UCSD-AML1 (cell line): ENCODE data around the gene RALB.
"Not testable (repeated sequence)": the region's sequence is repeated elsewhere in the genome, so short reads cannot be mapped to it uniquely, and the experiment has no call there.

Experiments
- DNase-seq: peaks from one replicate; lab custom pipeline; 2025; ENCODE audit not compliant: unreplicated experiment; lab: John Stamatoyannopoulos, UW

Gene RALB

GRCh38 chr2:120291401-120292311, 39.0 kb downstream of the RALB start:
- no peak for DNase-seq

- no peak for DNase-seq
Observed at GRCh38 chr2:120293096-120294007, 40.7 kb downstream of the RALB start.

GRCh38 chr2:120294008-120294340, 41.3 kb downstream of the RALB start:
- no peak for DNase-seq

GRCh38 chr2:120298173-120298835, 45.7 kb downstream of the RALB start:
- no peak for DNase-seq

- DNase-seq = no peak
Observed at GRCh38 chr2:120299004-120299403, 46.4 kb downstream of the RALB start.

DNA sequence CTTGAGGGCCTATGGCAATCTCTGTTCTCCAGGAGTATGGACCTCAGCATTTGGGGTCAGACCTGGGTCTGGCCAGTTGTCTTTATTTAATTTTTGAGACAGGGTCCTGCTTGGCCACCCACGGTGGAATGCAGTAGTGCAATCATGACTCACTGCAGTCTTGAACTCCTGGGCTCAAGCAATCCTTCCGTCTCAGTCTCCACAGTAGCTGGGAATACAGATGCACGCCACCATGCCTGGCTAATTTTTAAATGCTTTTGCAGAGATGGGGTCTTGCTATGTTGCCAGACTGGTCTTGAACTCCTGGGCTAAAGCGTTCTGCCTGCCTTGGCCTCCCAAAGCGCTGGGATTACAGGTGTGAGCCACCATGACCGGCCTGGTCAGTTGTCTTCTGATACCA, 46.9 kb downstream of the RALB start:
- no peak for DNase-seq

GRCh38 chr2:120300385-120300784, 47.7 kb downstream of the RALB start:
- DNase-seq = no peak

- no peak for DNase-seq
Observed at GRCh38 chr2:120301284-120301683, 48.6 kb downstream of the RALB start.

DNA sequence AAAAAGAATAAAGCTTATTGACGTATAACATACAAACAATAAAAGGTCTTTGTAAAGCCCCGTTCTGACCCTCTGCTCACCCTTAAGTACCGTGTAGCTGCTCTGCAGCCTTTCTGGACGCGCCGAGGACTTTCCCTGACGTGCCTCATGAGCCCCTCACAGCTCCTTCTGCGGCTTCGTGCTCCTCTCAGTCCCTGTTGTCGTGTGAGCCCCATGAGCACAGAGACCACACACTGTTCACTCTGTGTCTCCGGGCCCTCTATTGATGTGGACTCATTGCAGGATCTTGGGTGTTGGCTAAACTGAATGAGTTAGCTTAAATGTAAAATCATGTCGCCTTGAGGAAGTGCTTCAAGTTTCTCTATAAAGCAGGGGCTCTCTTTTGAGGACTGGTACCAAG, 49.6 kb downstream of the RALB start:
- DNase-seq = no peak

GRCh38 chr2:120303177-120303576, 50.5 kb downstream of the RALB start:
- DNase-seq = no peak

- DNase-seq = no peak
Observed at GRCh38 chr2:120305296-120305695, 52.6 kb downstream of the RALB start.

DNA sequence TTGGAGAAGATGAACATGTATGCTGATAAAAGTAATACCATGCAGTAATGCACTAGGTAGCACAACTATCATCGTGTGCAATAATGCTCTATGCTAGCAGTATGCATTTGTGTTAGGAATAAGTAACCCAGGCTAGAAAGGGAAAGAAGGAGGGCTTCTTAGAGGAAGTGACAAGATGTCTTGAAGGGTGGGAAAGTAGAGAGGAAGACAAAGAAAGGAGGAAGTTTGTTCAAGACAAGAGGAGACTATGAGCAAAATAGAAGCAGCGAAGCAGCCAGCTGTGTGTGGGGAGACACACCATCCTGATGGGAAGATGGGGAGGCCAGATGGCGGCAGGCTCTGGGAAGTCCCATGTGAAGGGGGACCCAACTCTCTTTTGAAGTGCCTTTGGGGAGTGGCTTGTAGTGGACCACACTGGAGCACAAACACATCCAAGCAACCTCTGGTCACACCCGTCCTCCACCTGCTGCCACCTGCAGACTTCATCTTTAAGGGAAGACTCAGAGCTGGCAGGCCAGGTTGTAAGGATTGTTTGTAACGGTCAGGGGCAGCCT, 53.4 kb downstream of the RALB start:
- no peak for DNase-seq

DNA sequence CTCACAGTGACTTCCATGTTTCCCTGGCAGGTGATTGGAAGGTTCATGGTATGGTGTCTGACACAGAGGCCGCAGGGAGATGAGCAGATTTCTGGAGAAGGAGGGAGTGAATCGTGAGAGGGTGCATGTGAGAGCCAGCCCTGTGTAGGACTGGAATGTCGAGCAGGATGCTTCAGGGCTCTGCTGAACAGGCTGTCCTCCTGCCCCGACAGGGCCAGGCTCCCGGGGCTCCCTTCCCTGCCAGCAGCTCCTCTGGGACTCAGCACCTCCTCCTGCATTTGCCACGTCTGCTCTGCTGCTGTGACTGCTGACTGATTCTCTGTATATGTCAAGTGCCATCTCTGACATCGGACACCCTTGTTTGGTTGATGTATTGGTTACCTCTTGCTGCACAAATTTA, 54.8 kb downstream of the RALB start:
- DNase-seq = no peak

DNA sequence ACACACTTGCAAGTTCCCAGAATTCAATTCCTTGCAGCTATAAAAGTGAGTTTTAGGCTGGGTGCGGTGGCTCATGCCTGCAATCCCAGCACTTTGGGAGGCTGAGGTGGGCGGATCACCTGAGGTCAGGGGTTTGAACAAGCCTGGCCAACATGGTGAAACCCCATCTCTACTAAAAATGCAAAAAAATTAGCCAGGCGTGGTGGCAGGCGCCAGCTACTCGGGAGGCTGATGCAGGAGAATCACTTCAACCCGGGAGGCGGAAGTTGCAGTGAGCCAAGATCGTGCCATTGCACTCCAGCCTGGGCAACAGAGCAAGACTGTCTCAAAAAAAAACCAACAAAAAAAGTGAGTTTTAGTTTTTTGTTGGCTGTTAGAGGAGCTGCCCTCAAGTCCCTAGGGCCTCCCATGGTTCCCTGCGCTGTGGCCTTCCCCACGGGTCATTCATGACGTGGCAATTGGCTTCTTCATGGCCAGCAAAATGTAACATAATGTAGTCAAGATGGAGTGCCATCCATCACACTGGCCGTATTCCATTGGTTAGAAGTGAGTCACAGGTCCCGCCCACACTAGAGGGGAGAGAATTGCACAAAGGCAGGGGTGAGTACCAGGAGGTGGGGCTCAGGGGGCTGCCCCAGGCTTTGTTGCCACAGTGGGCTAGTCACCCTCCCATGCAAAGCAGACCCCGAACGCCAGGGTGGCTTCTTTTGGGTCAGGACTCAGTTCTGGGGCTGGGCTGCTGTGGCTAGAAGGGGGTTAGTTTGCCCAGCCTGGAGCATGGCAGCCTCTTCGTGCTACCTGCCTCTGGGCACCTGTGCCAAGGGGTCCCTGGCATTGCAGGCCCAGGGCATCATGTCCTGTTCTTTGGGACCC, 55.6 kb downstream of the RALB start:
- no peak for DNase-seq

DNA sequence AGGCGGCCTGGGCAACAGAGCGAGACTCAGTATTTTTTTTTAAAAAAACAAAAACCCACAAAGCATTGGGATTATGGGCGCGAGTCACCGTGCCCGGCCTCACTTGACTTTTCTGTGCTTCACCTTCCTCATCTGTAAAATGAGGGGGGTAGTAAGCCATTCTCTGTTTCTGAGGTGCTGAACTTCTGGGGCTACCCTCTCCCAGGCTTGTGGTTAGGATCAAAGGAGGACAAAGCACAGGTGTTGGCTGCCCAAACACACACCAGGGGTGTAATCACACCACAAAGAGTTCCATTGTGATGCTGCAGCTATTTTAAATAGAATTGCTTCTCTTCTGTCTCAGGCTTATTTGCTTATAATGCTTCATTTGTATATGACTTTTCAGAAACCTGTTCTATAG, 57.5 kb downstream of the RALB start:
- no peak for DNase-seq

DNA sequence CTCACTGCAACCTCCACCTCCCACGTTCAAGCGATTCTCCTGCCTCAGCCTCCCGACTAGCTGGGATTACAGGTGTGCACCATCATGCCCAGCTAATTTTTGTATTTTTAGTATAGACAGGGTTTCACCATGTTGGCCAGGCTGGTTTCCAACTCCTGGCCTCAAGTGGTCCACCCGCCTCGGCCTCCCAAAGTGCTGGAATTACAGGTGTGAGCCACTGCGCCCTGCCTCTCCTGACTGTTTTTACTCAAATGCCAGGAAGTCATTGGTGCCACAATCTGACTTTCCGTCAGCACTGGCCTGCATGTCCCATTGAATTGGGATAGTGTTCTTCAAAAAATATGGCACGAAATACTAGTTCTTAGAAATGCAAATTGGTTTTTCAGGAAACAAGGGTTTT, 58.2 kb downstream of the RALB start:
- DNase-seq = not testable (repeated sequence)

GRCh38 chr2:120312076-120312475, 59.4 kb downstream of the RALB start:
- no peak for DNase-seq

DNA sequence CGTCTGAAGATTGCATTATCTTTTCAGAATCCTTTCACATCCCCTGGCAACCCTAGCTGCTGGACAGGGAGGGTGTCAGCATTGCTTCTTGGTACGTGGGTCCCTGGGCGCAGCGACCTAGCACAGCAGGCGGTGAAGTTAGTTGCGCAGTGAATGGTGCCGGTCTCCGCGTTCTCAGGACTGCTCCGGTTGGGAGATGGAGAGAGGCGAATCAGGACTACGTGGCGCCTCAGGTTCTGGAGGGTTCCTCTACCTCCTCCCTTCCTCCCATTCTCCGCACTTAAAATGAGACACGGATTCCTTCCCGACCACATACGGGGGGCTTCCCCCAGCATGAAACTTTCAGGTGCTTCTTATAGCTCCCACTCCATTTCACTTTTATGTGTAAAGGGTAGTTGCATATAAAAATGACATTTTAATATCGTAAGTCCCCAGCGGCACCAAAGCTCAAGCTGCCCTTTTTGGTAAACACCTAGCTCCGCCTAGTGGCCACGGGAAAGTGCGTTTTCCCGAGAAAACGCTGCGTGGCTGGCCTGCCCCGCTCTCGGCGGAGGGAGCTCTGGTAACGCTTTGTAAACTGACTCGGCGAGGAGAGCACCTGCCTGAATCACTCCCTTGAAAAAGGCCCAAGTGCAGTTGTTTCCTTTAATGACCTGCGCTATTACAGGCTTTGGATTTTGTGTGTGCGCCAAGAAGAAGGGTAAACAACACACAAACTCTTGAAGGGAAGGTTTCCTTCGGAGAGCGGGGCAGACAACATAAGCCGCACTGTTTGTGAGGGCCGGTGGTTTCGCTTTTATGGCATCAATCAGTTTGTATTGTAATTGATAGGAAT, 60.4 kb downstream of the RALB start:
- peak; percentile 79 for DNase-seq
